Thoracic aorta (tissue), 2 donors: ENCODE measurements around the gene ADAMTSL2. TPM values are rescaled to one million over a fixed set of nuclear protein-coding genes. Genes with fewer than 3 reads are reported as not detected.
A peak's percentile ranks its signal among the peaks of the same experiment; 100 is the strongest.
"Not testable (repeated sequence)": the region's sequence is repeated elsewhere in the genome, so short reads cannot be mapped to it uniquely, and the experiment has no call there.

Experiments used
- ATAC-seq: fragments of 150-250 bp; one replicate; pipeline ENCODE4 v1.8.0; 2017; ENCODE audit warnings: low read depth; ENCODE audit not compliant: insufficient number of reproducible peaks, low FRiP score
- DNase-seq: peaks from one replicate; pipeline ENCODE4 v3.0.0-alpha.2; 2020; ENCODE audit warnings: low spot score
- H3K27ac ChIP-seq, 2 donors: fragments of 200-600 bp; sonication (generic); 1 replicate in 1 of 2; 2 replicates in 1 of 2; pipeline ENCODE4 v1.5.1; 2016; ENCODE audit warnings: mild to moderate bottlenecking in 2 of 2, moderate library complexity in 2 of 2
- H3K27me3 ChIP-seq: fragments of 200-600 bp; sonication (generic); replicated peaks from 2 replicates; pipeline ENCODE4 v1.6.0; 2016; ENCODE audit warnings: mild to moderate bottlenecking; ENCODE audit not compliant: insufficient read depth
- H3K36me3 ChIP-seq: fragments of 200-600 bp; sonication (generic); one replicate; pipeline ENCODE4 v1.5.1; 2016
- H3K4me1 ChIP-seq, 2 donors: fragments of 200-600 bp; sonication (generic); 1 replicate in 1 of 2; 2 replicates in 1 of 2; pipeline versions ENCODE4 v1.5.1 to v1.6.0; 2016; ENCODE audit warnings: low read depth in 2 of 2, mild to moderate bottlenecking in 1 of 2; ENCODE audit not compliant: control insufficient read depth in 1 of 2
- H3K4me3 ChIP-seq: fragments of 200-600 bp; sonication (generic); 2 replicates; pipeline ENCODE4 v1.5.1; 2016; ENCODE audit warnings: mild to moderate bottlenecking
- H3K9me3 ChIP-seq: fragments of 200-600 bp; sonication (generic); 2 replicates; pipeline ENCODE4 v1.5.1; 2016
- total RNA-seq, 2 donors: library from RNA; depleted of rRNA; stranded (reverse); fragments of >200 nt; gene quantifications; one replicate each; pipeline versions ENCODE4 v1.1.0 to v1.2.3, GENCODE V29; 2016
- TF ChIP-seq, protein P1 (sequence below): fragments of 200-600 bp; sonication (generic); IDR thresholded peaks from one replicate; pipeline ENCODE4 v1.5.1; 2019; ENCODE audit warnings: antibody characterized with exemption

The ADAMTSL2 gene
- total RNA-seq, 2 donors from 2014 or later = 2.8 to 5.5 TPM

DNA sequence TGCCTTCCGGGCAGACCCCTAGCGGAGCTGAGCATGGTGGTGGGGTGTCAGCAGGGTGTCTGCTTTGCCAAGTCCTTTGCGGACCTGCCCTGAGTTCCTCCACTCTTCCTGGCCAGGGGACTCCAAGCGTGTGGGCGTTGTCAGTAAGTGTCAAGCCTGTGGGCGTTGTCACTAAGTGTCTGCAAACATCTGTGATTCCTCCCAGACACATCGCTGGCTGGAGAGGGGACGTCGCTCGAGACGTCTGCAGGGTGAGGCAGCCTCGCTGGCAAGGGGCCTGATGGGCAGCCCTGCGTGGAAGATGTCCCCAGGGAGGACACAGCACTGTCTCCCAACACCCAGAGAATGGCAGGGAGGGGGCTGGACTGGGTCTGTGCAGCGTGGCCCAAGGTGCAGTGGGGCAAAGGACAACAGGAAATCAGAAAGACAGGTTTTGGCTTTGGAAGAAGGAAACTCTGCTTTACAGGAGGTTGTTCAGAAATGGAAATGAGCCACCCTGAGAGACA lies 28.8 kb downstream of the ADAMTSL2 start:
- peaks cover 6 to 43% of the 10 kb centered on the region in 2 donors for H3K4me1 ChIP-seq

DNA sequence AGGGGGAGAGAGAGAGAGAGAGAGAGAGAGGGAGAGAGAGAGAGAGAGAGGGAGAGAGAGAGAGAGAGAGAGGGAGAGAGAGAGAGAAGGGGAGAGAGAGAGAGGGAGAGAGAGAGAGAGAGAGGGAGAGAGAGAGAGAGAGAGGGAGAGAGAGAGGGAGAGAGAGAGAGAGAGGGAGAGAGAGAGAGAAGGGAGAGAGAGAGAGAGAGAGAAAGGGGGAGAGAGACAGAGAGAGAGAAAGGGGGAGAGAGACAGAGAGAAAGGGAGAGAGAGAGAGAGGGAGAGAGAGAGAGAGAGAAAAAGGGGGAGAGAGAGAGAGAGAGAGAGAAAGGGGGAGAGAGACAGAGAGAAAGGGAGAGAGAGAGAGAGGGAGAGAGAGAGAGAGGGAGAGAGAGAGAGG lies 29.3 kb downstream of the ADAMTSL2 start:
- H3K4me3 ChIP-seq, DNase-seq, ATAC-seq, H3K27me3 ChIP-seq, H3K27ac ChIP-seq, H3K36me3 ChIP-seq, H3K9me3 ChIP-seq: not testable (repeated sequence)
- peaks cover 2 to 39% of the 10 kb centered on the region in 2 donors for H3K4me1 ChIP-seq

More for the DNA sequence above, 28.8 kb downstream of the ADAMTSL2 start:
- ATAC-seq (no peak), DNase-seq (no peak)
- Histone ChIP-seq H3K9me3 (no peaks in the 10 kb centered on the region), H3K27me3 (no peaks in the 10 kb centered on the region), H3K4me3 (no peak overlapping the region), H3K36me3 (no peaks in the 10 kb centered on the region), H3K27ac (no peak overlapping the region)
- TF ChIP-seq, protein P1, sequence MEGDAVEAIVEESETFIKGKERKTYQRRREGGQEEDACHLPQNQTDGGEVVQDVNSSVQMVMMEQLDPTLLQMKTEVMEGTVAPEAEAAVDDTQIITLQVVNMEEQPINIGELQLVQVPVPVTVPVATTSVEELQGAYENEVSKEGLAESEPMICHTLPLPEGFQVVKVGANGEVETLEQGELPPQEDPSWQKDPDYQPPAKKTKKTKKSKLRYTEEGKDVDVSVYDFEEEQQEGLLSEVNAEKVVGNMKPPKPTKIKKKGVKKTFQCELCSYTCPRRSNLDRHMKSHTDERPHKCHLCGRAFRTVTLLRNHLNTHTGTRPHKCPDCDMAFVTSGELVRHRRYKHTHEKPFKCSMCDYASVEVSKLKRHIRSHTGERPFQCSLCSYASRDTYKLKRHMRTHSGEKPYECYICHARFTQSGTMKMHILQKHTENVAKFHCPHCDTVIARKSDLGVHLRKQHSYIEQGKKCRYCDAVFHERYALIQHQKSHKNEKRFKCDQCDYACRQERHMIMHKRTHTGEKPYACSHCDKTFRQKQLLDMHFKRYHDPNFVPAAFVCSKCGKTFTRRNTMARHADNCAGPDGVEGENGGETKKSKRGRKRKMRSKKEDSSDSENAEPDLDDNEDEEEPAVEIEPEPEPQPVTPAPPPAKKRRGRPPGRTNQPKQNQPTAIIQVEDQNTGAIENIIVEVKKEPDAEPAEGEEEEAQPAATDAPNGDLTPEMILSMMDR = no peak

DNA sequence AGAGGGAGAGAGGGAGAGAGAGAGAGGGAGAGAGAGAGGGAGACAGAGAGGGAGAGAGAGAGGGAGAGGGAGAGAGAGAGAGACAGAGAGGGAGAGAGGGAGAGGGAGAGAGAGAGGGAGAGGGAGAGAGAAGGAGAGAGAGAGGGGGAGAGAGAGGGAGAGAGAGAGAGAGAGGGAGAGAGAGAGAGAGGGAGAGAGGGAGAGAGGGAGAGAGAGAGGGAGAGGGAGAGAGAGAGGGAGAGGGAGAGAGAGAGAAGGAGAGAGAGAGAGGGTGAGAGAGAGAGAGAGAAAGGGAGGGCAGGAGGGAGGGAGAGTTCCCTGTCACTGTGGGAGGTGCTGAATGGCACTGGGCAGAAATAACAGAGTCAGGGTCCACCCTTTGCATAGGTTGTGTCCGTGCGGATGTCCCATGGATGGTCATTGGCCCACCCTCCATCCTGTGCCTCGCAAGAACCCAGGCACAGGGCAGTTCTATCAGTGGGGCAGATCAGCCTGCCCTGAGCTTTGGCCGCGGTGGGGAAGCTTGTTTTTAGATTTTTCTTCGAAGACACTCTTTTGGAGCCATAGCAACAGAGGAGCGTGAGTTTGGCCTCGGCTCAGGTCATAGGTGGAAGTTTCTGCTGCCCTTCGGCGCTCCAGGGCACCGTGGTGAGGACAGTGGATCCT lies 30.1 kb downstream of the ADAMTSL2 start:
- DNase-seq (no peak), ATAC-seq (no peak)
- Histone ChIP-seq H3K9me3 (no peaks in the 10 kb centered on the region), H3K27me3 (no peaks in the 10 kb centered on the region), H3K27ac (peak overlapping the region; percentile 15 to 60), H3K36me3 (no peaks in the 10 kb centered on the region), H3K4me1 (peaks cover 0 to 34% of the 10 kb centered on the region in 2 donors), H3K4me3 (no peak overlapping the region)
- TF ChIP-seq, protein P1 = no peak

DNA sequence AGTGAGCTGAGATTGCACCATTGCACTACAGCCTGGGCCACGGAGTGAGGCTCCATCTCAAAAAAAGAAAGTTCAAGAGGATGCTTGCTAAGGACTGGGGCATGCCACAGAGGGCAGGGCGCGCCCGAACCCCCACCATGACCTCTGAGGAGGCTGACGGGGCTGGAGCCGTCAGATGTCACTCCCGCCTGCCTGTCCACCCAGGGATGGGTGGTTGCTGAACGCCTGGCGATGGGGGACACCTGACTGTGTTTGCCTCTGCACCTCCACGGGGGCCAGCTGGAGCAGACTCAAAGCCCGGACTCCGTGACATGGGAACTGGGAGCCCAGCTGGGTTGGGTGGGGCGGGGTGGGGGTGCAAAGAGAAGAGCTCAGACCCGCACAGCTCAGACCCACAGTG lies 31.9 kb downstream of the ADAMTSL2 start:
- no peak overlapping the region for H3K27ac ChIP-seq
- no peaks in the 10 kb centered on the region for H3K9me3 ChIP-seq
- ATAC-seq = no peak
- DNase-seq = no peak
- H3K4me1 ChIP-seq = peaks cover 0 to 23% of the 10 kb centered on the region in 2 donors
- TF ChIP-seq, protein P1 = no peak
- no peaks in the 10 kb centered on the region for H3K36me3 ChIP-seq
- H3K27me3 ChIP-seq = no peaks in the 10 kb centered on the region
- H3K4me3 ChIP-seq = no peak overlapping the region

GRCh38 chr9:133566817-133567216 lies 32.3 kb downstream of the ADAMTSL2 start:
- Histone ChIP-seq H3K9me3 (no peaks in the 10 kb centered on the region), H3K4me1 (peaks cover 0 to 23% of the 10 kb centered on the region in 2 donors), H3K27ac (no peak overlapping the region), H3K27me3 (no peaks in the 10 kb centered on the region), H3K36me3 (no peaks in the 10 kb centered on the region), H3K4me3 (no peak overlapping the region)
- no peak for DNase-seq
- no peak for ATAC-seq
- TF ChIP-seq, protein P1 = no peak

DNA sequence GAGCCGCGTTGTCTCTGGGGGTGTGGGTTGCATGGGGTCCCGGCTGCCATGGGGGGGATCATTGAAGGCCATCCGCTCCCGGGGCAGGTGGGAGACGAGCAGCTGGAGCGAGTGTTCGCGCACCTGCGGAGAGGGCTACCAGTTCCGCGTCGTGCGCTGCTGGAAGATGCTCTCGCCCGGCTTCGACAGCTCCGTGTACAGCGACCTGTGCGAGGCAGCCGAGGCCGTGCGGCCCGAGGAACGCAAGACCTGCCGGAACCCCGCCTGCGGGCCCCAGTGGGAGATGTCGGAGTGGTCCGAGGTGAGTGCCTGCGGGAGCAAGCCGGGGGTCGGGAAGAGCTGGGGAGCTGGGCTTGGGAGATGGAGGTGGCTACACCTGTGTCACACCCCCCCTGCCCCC lies 33.7 kb downstream of the ADAMTSL2 start:
- no peak for DNase-seq
- no peak overlapping the region for H3K4me3 ChIP-seq
- H3K36me3 ChIP-seq = no peaks in the 10 kb centered on the region
- peaks cover 5 to 31% of the 10 kb centered on the region in 2 donors for H3K4me1 ChIP-seq
- H3K27me3 ChIP-seq = no peaks in the 10 kb centered on the region
- no peaks in the 10 kb centered on the region for H3K9me3 ChIP-seq
- no peak for ATAC-seq
- no peak overlapping the region for H3K27ac ChIP-seq
- TF ChIP-seq, protein P1 = no peak
